T1000 (cell line): Measurements from ENCODE around the gene SIPA1L3.

Experiments
- DNase-seq: peaks from one replicate; lab custom pipeline; 2025; ENCODE audit warnings: mixed read lengths; lab: John Stamatoyannopoulos, UW

Gene SIPA1L3

DNA sequence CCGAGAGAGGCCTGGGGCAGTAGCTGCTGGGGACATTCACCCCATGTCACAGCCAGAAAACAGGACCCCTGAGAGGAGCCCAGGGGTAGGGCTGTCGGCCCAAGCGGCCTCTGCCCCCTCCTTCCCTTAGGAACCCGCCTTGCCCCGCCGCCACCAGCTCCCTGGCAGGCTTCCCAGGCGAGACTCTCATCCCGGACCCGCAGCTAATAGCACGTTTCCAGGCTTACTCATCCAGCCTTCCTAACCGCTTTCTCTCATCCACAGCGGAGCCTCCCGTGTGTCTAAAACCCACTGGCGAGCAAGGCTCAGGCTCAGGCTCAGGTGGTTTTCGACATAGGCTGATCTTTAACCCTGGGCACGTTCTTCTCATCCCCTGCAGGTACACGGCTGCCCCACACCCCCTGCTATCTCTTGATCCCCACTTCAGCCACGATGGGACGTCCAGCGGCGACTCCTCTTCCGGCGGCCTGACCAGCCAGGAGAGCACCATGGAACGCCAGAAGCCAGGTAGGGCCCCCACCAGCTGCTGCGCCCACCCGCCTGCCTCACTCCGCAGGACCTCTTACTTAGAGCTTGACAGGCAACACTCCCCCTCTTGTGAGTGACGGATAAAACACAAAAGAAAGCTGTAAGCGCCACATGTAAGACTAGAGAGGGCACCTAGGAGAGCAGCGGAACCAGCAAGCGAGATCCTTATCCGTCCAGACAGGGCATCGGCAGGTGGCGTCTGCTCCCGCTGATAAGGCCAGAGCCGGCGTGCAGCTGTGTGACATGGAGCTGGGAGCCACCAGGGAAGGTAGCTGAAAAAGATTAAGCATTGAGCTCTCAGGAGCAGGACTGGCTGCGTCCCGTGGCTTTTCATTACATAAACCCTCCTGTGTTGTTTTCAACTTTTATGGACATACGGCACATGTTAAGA, 245.7 kb downstream of the SIPA1L3 start:
- no peak for DNase-seq

GRCh38 chr19:38155453-38155852, 248.4 kb downstream of the SIPA1L3 start:
- DNase-seq = no peak

- DNase-seq = no peak
These were observed 251.7 kb downstream of the SIPA1L3 start for GRCh38 chr19:38158730-38159129.

- DNase-seq = no peak
These were observed 255.1 kb downstream of the SIPA1L3 start for GRCh38 chr19:38162094-38162493.

- DNase-seq = no peak
These were observed 255.6 kb downstream of the SIPA1L3 start for GRCh38 chr19:38162632-38163031.

DNA sequence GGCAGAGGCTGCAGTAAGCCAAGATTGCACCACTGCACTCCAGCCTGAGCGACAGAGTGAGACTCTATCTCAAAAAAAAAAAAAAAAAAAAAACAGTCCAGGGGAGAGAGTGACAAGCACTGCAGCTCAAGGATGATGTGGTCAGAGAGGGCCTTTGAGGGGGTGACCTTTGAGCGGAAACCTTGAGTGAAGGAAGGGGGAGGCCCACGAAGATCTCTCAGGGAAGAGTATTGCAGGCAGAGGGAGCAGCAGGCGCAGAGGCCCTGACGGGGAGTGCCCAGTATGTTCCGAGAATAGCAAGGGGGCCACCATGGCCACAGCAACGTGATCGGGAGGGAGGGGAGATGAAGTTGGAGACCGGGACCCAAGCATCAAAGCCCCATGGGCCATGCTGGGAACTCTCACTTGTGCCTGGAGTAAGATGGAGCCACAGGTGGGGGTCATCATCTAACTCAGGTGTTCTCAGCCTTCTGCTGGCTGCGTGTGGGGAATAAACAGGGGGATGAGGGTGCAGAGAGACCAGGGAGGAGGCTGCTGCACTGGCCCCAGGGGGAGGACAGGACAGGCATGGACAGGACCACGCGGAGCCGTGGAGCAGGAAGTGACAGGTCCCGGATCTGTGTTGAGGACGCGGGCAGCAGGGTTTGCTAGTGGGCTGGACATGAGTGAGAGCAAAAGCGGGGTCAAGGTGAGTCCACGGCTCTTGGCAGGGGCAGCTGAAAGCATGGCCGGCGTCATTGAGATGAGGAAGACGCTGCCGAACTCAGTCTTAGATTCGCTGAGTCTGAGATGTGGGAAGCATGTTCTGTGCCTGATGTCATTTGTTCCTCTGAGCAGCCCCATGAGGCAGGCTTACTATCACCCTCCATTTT, 256.6 kb downstream of the SIPA1L3 start:
- DNase-seq = no peak

GRCh38 chr19:38164526-38164925, 257.5 kb downstream of the SIPA1L3 start:
- no peak for DNase-seq

- no peak for DNase-seq
These were observed 258.3 kb downstream of the SIPA1L3 start for GRCh38 chr19:38165335-38165734.

DNA sequence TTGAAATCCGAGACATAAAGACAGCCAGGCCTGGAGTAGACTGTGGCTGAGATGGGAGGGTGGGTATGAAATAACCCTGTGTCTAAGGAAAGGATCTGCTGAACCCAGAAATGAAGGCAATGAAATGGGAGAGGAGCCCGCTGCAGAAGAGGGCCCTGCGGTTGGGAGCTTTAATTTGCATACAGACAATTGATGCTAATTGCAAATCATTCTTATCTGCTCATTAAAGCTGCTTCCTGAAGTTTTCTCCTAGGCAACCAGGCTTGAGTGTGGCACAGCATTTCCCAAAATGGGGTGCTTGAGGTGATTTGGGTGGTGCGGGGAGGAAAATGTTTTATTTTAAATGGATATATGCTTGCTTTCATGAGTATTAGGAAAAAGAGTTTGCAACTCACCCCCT, 261.6 kb downstream of the SIPA1L3 start:
- DNase-seq = no peak

GRCh38 chr19:38170334-38170733, 263.3 kb downstream of the SIPA1L3 start:
- DNase-seq = no peak

GRCh38 chr19:38172001-38172400, 265.0 kb downstream of the SIPA1L3 start:
- DNase-seq = no peak

DNA sequence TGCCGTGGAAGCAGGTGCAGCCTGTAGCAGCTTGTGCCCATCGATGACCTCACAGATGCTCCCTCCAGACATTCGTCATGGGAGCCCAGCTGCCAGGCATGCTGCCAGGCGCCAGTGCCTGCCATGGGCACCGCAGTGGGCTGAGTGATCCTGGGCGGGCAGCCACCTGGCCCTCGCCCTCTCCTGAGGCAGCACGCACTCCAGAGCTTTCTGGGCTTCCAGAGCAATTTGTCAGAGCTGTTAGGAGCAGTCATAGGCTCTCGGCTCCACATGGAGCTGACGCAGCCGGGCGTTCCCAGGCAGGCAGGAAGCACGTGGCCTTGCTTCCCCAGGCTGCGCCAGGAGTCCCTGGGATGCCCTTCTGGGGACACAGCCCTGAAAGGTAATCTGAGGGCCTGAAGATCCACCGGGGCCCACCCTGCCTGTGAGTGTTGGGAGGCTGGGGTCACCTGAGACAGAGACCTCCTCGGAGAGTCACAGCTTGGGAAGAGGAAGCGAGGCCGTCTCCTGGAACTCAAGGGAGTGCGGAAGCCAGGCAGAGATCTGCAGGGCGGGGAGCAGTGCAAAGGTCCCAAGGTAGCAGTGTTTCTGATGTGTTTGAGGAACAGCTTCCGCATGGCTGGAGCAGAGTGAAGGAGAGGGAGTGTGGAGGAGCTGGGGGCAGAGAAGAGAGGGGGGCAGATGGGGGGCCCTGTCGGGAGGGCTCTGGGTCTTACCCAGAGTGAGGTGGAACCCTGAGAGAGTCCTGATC, 266.5 kb downstream of the SIPA1L3 start:
- peak; percentile 89 for DNase-seq

DNA sequence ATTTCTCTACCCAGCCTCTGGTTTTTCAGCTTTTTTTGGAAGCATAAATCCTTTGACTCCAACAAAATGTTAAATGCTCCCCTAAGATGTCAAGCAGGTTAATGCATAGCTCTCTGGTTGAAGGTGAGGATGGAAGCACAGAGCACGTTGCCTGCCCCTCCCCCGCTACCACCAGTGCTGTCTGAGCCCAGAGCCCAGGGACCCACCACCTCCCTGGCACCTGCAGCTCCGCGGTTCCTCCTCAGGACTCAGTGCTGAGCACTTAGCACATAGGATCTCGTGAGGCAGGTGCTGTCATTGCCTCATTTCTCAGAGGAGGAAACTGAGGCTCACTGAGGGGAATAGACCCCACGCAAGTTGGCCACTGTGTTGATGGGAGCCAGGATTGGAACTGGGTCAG, 268.4 kb downstream of the SIPA1L3 start:
- DNase-seq = no peak

GRCh38 chr19:38180071-38180470, 273.1 kb downstream of the SIPA1L3 start:
- no peak for DNase-seq

DNA sequence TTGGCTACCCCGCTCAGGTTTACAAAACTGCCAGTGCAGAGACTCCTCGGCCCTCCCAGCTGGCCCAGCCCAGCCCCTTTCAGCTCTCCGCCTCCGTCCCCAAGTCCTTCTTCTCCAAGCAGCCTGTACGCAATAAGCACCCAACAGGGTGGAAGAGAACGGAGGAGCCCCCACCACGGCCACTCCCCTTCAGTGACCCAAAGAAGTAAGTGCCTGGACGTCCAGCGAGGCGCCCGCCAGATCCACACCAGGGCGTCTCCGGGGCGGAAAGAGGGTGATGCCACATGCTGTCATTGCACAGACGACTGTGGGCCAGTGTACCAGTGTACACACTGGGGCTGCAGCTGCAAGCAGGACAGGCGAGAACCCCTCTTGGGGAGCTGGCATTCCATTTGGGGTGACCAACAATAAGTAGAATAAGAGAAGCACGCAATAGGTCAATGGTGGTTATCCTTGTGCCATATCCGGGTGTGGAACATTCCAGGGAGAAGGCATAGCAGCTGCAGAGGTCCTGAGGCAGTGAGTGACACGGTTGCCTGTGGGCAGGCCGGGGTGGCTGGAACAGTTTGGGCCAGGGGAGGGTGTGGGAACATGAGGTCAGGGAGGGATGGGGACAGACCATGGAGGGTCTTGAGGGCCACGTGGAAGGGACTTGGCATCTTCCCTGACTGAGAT, 275.7 kb downstream of the SIPA1L3 start:
- no peak for DNase-seq

GRCh38 chr19:38183251-38183897, 276.4 kb downstream of the SIPA1L3 start:
- no peak for DNase-seq

DNA sequence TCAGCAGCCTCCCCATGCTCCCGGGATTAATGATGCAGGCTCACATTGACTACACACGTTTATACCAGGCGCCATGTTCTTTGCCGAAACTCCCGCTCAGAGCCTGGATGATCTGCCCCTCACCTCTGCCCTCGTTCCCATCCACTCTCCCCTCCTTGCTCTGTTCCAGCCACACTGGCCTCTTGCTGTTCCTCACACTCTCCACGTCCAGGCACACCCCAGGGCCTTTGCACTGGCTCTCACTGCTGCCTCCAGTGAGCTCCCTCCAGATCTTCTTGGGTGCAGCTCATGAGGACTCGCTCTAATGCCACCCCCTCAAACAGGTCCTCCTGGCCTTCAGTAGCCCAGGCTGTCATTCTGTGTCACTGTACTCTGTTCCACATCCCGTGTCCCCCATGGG, 277.8 kb downstream of the SIPA1L3 start:
- no peak for DNase-seq

GRCh38 chr19:38185562-38185961, 278.6 kb downstream of the SIPA1L3 start:
- no peak for DNase-seq

GRCh38 chr19:38190061-38190460, 283.1 kb downstream of the SIPA1L3 start:
- DNase-seq = no peak

GRCh38 chr19:38190793-38191192, 283.8 kb downstream of the SIPA1L3 start:
- DNase-seq = no peak

DNA sequence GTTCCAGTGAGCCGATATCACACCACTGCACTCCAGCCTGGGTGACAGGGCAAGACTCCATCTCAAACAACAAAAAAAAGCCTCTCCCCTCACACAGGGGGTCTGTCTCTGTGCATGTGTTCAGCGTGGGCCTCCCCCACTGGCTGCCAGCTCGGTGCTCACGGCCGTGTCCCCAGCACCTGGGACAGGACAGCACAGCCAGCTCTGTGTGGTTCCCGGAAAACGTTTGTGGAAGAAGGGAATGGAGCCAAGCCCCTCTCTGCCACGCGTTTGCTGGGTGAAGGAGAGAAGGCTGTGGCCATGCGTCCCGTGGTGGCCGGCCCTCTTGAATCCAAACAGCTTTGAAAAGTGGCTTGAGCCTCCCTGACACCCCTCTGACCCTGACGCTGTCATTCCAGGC, 284.7 kb downstream of the SIPA1L3 start:
- DNase-seq = no peak
